Measurements from ENCODE around the gene NPTN. TPM values are rescaled to one million over a fixed set of nuclear protein-coding genes. Genes with fewer than 3 reads are reported as not detected.

NPTN gene
- total RNA-seq, 4 donors from 2014 or later = 261 to 338 (median 333) TPM

GRCh38 chr15:73608941-73609340, 24.2 kb downstream of the NPTN start:
- Histone ChIP-seq H3K27ac (peak overlapping the region in 3 of 4 donors; percentile 44 to 69 (median 50)), H3K4me1 (peaks cover 27 to 98% (median 33%) of the 10 kb centered on the region in 3 donors)
- 39 to 61% methylated on average over 2 of the region's 2 CpGs for WGBS, 2 donors (ENCODE audit: low coverage in 1 of 2)

GRCh38 chr15:73608475-73608874, 24.7 kb downstream of the NPTN start:
- 38 to 71% methylated on average over 1 of the region's 1 CpG for WGBS, 2 donors (ENCODE audit: low coverage in 1 of 2)
- Histone ChIP-seq H3K36me3 (peaks cover 0 to 3% of the 10 kb centered on the region in 2 donors), H3K27me3 (no peaks in the 10 kb centered on the region), H3K9me3 (no peaks in the 10 kb centered on the region), H3K4me3 (no peak overlapping the region), H3K27ac (peak overlapping the region in 3 of 4 donors; percentile 44 to 69 (median 50)), H3K4me1 (peaks cover 30 to 100% (median 33%) of the 10 kb centered on the region in 3 donors)
- TF ChIP-seq EP300 (IDR thresholded peaks at IDR 0.05) = no peak
- no peak for TF ChIP-seq CTCF (IDR thresholded peaks at IDR 0.05)
- TF ChIP-seq POLR2A (IDR thresholded peaks at IDR 0.05) = no peak
- no peak for TF ChIP-seq POLR2AphosphoS5 (IDR thresholded peaks at IDR 0.05)
- ATAC-seq = no peak

More at GRCh38 chr15:73608941-73609340, 24.2 kb downstream of the NPTN start:
- Histone ChIP-seq H3K36me3 (peaks cover 0 to 3% of the 10 kb centered on the region in 2 donors), H3K27me3 (no peaks in the 10 kb centered on the region), H3K9me3 (no peaks in the 10 kb centered on the region), H3K4me3 (no peak overlapping the region)
- TF ChIP-seq CTCF (IDR thresholded peaks at IDR 0.05) (no peak), POLR2A (IDR thresholded peaks at IDR 0.05) (no peak), POLR2AphosphoS5 (IDR thresholded peaks at IDR 0.05) (no peak), EP300 (IDR thresholded peaks at IDR 0.05) (no peak)
- ATAC-seq = no peak

- Histone ChIP-seq H3K27ac (peak overlapping the region in 2 of 4 donors; percentile 36 to 50), H3K4me1 (peaks cover 34 to 100% (median 37%) of the 10 kb centered on the region in 3 donors), H3K27me3 (no peaks in the 10 kb centered on the region), H3K9me3 (no peaks in the 10 kb centered on the region), H3K4me3 (no peak overlapping the region), H3K36me3 (peaks cover 0 to 3% of the 10 kb centered on the region in 2 donors)
- no peak for TF ChIP-seq POLR2A (IDR thresholded peaks at IDR 0.05)
- TF ChIP-seq POLR2AphosphoS5 (IDR thresholded peaks at IDR 0.05) = no peak
- no peak for TF ChIP-seq EP300 (IDR thresholded peaks at IDR 0.05)
- TF ChIP-seq CTCF (IDR thresholded peaks at IDR 0.05) = no peak
- peak; percentile 7 for ATAC-seq
- WGBS, 2 donors (ENCODE audit: low coverage in 1 of 2) = 36 to 60% methylated on average over 1 of the region's 1 CpG
Measured at GRCh38 chr15:73607843-73608242, 25.3 kb downstream of the NPTN start.

GRCh38 chr15:73607405-73607804, 25.8 kb downstream of the NPTN start:
- ATAC-seq = no peak
- no peak overlapping the region for H3K4me3 ChIP-seq
- H3K27ac ChIP-seq = peak overlapping the region in 2 of 4 donors; percentile 36 to 50
- 54 to 64% methylated on average over 2 of the region's 2 CpGs for WGBS, 2 donors (ENCODE audit: low coverage in 1 of 2)
- no peaks in the 10 kb centered on the region for H3K9me3 ChIP-seq
- H3K36me3 ChIP-seq = peaks cover 0 to 3% of the 10 kb centered on the region in 2 donors
- no peak for TF ChIP-seq CTCF (IDR thresholded peaks at IDR 0.05)
- no peak for TF ChIP-seq EP300 (IDR thresholded peaks at IDR 0.05)
- no peak for TF ChIP-seq POLR2A (IDR thresholded peaks at IDR 0.05)
- TF ChIP-seq POLR2AphosphoS5 (IDR thresholded peaks at IDR 0.05) = no peak
- no peaks in the 10 kb centered on the region for H3K27me3 ChIP-seq
- H3K4me1 ChIP-seq = peaks cover 38 to 100% (median 41%) of the 10 kb centered on the region in 3 donors

GRCh38 chr15:73605759-73606436, 27.3 kb downstream of the NPTN start:
- peaks cover 47 to 100% (median 56%) of the 10 kb centered on the region in 3 donors for H3K4me1 ChIP-seq
- peak overlapping the region in 2 of 4 donors; percentile 36 to 50 for H3K27ac ChIP-seq
- no peak overlapping the region for H3K4me3 ChIP-seq
- no peaks in the 10 kb centered on the region for H3K9me3 ChIP-seq
- H3K27me3 ChIP-seq = no peaks in the 10 kb centered on the region
- WGBS, 2 donors (ENCODE audit: low coverage in 1 of 2) = 74 to 78% methylated on average over 3 to 5 of the region's 5 CpGs
- no peak for ATAC-seq
- peaks cover 0 to 3% of the 10 kb centered on the region in 2 donors for H3K36me3 ChIP-seq
- TF ChIP-seq POLR2A (IDR thresholded peaks at IDR 0.05) (no peak), CTCF (IDR thresholded peaks at IDR 0.05) (no peak), POLR2AphosphoS5 (IDR thresholded peaks at IDR 0.05) (no peak), EP300 (IDR thresholded peaks at IDR 0.05) (no peak)
